Tibial nerve (tissue), 4 donors: ENCODE data around the gene TECRL. TPM values are rescaled to one million over a fixed set of nuclear protein-coding genes. Genes with fewer than 3 reads are reported as not detected.

ENCODE experiments used
- DNase-seq, 2 donors: peaks; one replicate each; pipeline ENCODE4 v3.0.0-alpha.2; 2019; ENCODE audit warnings: low spot score in 2 of 2
- H3K27ac ChIP-seq, 4 donors: fragments of 200-600 bp; sonication (generic) in 3 of 4; one replicate each; pipeline ENCODE4 v1.5.1; 2017 to 2019; ENCODE audit warnings: mild to moderate bottlenecking in 1 of 4
- H3K27me3 ChIP-seq, 2 donors: fragments of 200-600 bp; sonication (generic) in 1 of 2; one replicate each; pipeline versions ENCODE4 v1.5.1 to v1.6.0; 2017 to 2019
- H3K36me3 ChIP-seq, 3 donors: fragments of 200-600 bp; sonication (generic); one replicate each; pipeline ENCODE4 v1.5.1; 2018 to 2019
- H3K4me1 ChIP-seq, 4 donors: fragments of 200-600 bp; sonication (generic) in 3 of 4; one replicate each; pipeline ENCODE4 v1.5.1; 2017 to 2019
- H3K4me3 ChIP-seq, 4 donors: fragments of 200-600 bp; sonication (generic) in 3 of 4; one replicate each; pipeline ENCODE4 v1.5.1; 2017 to 2019; ENCODE audit warnings: mild to moderate bottlenecking in 1 of 4, moderate library complexity in 1 of 4
- H3K9me3 ChIP-seq, 4 donors: fragments of 200-600 bp; sonication (generic) in 3 of 4; one replicate each; pipeline ENCODE4 v1.5.1; 2017 to 2019
- EP300 ChIP-seq, 2 donors: sonication (generic); formaldehyde crosslinking; IDR thresholded peaks; one replicate each; pipeline ENCODE4 v1.6.1; 2017; ENCODE audit warnings: antibody characterized with exemption in 2 of 2, mild to moderate bottlenecking in 1 of 2
- POLR2A ChIP-seq, 2 donors: fragments of 450-650 bp; IDR thresholded peaks; one replicate each; pipeline ENCODE4 v1.6.1; 2017; ENCODE audit warnings: antibody characterized with exemption in 2 of 2, mild to moderate bottlenecking in 2 of 2, moderate library complexity in 2 of 2
- WGBS, 2 donors: methylation state at CpG; one replicate each; pipeline ENCODE4 v1.1.5; 2018; 5-methylcytosine and 5-hydroxymethylcytosine counted together
- total RNA-seq, 4 donors: library from RNA; depleted of rRNA; stranded (reverse); fragments of >200 nt; gene quantifications; one replicate each; pipeline ENCODE4 v1.1.0, GENCODE V29; 2016
- TF ChIP-seq, protein P1 (sequence below), 5 experiments: fragments of 200-600 bp in 3 of 5; fragments of 450-650 bp in 2 of 5; sonication (generic) in 3 of 5; IDR thresholded peaks; one replicate each; pipeline ENCODE4 v1.5.1; 2016 to 2019; ENCODE audit warnings: antibody characterized with exemption in 5 of 5, mild to moderate bottlenecking in 3 of 5, moderate library complexity in 2 of 5

Gene TECRL
- total RNA-seq, 4 donors from 2014 or later, result not detected

- WGBS, 2 donors, result 83 to 85% methylated on average over 1 of the region's 1 CpG
- Histone ChIP-seq H3K27ac (no peak overlapping the region), H3K4me1 (no peaks in the 10 kb centered on the region), H3K4me3 (no peak overlapping the region), H3K27me3 (no peaks in the 10 kb centered on the region), H3K36me3 (no peaks in the 10 kb centered on the region), H3K9me3 (no peaks in the 10 kb centered on the region)
- TF ChIP-seq, protein P1, sequence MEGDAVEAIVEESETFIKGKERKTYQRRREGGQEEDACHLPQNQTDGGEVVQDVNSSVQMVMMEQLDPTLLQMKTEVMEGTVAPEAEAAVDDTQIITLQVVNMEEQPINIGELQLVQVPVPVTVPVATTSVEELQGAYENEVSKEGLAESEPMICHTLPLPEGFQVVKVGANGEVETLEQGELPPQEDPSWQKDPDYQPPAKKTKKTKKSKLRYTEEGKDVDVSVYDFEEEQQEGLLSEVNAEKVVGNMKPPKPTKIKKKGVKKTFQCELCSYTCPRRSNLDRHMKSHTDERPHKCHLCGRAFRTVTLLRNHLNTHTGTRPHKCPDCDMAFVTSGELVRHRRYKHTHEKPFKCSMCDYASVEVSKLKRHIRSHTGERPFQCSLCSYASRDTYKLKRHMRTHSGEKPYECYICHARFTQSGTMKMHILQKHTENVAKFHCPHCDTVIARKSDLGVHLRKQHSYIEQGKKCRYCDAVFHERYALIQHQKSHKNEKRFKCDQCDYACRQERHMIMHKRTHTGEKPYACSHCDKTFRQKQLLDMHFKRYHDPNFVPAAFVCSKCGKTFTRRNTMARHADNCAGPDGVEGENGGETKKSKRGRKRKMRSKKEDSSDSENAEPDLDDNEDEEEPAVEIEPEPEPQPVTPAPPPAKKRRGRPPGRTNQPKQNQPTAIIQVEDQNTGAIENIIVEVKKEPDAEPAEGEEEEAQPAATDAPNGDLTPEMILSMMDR (IDR thresholded peaks at IDR 0.05), result no peak
- no peak for TF ChIP-seq EP300 (IDR thresholded peaks at IDR 0.05)
- no peak for TF ChIP-seq POLR2A (IDR thresholded peaks at IDR 0.05)
- no peak for DNase-seq
Observed at GRCh38 chr4:64385220-64385619, 24.0 kb downstream of the TECRL start.

GRCh38 chr4:64384237-64385203, 24.7 kb downstream of the TECRL start:
- Histone ChIP-seq H3K36me3 (no peaks in the 10 kb centered on the region), H3K4me1 (no peaks in the 10 kb centered on the region), H3K4me3 (no peak overlapping the region), H3K9me3 (no peaks in the 10 kb centered on the region), H3K27ac (no peak overlapping the region), H3K27me3 (no peaks in the 10 kb centered on the region)
- TF ChIP-seq POLR2A (IDR thresholded peaks at IDR 0.05) (no peak), EP300 (IDR thresholded peaks at IDR 0.05) (no peak)
- TF ChIP-seq, protein P1 (IDR thresholded peaks at IDR 0.05), result no peak
- DNase-seq, result no peak
- 83 to 91% methylated on average over 1 of the region's 1 CpG for WGBS, 2 donors

DNA sequence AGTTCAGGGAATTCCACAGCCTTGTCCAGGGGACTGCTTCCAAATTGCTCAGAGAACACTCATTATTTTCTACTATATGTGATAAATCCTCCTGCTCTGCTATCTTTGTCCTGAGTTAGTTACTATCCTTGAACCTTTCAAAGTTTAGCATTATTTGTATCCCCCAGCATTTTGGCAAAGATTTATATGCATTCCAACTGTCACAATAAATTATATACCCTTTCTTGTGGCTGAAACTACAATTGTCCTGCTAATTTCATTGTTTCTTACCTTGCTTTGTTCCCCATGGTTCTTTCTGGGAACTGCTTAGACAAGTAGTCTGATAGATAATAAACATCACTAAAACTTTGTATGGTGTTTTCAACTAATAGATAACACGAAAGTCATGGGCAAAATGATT, 40.5 kb downstream of the TECRL start:
- Histone ChIP-seq H3K36me3 (no peaks in the 10 kb centered on the region), H3K9me3 (no peaks in the 10 kb centered on the region), H3K4me3 (no peak overlapping the region), H3K4me1 (no peaks in the 10 kb centered on the region), H3K27me3 (no peaks in the 10 kb centered on the region), H3K27ac (no peak overlapping the region)
- TF ChIP-seq, protein P1 (IDR thresholded peaks at IDR 0.05), result no peak
- no peak for TF ChIP-seq POLR2A (IDR thresholded peaks at IDR 0.05)
- TF ChIP-seq EP300 (IDR thresholded peaks at IDR 0.05), result no peak
- DNase-seq, result no peak
- WGBS, 2 donors, result 68 to 69% methylated on average over 1 of the region's 1 CpG

GRCh38 chr4:64361399-64361740, 47.9 kb downstream of the TECRL start:
- DNase-seq, result no peak
- Histone ChIP-seq H3K9me3 (no peaks in the 10 kb centered on the region), H3K36me3 (no peaks in the 10 kb centered on the region), H3K27me3 (no peaks in the 10 kb centered on the region), H3K4me3 (no peak overlapping the region), H3K27ac (no peak overlapping the region), H3K4me1 (no peaks in the 10 kb centered on the region)
- TF ChIP-seq EP300 (IDR thresholded peaks at IDR 0.05) (no peak), POLR2A (IDR thresholded peaks at IDR 0.05) (no peak)
- TF ChIP-seq, protein P1 (IDR thresholded peaks at IDR 0.05), result no peak

DNA sequence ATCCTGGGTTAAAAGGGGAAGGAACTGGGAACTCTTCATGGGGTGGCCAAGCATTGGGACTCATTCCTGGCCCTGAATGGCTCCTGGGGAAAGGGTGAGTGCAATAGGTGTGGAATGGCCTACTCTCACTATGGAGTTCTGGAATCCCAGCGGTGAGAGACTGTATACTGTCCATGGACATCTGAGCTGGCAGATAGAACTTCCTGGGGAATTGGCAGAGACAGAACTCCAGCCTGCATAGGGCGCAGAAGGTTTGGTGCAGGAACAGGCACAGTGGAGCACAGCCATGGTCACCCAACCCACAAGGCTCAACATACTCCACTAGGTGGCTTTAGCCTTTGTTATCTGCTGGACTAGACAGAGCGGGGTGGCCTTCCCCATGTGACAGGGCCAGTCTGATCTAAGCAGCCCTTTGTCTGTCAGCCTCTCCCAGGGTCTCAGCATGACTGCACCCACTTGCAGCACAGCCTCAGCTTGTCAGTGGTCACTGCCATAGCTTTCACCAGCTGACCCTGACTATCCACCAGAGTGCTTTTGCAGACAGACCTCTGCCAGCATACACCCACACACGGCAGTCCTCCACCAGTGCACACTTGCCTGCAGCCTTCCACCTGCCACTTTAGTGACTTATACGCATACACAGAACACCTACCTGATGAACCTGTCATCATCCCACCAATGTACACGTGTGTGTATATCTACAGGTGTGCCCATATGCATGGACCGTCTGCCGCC, 48.4 kb downstream of the TECRL start:
- no peaks in the 10 kb centered on the region for H3K36me3 ChIP-seq
- no peak overlapping the region for H3K27ac ChIP-seq
- TF ChIP-seq EP300 (IDR thresholded peaks at IDR 0.05), result no peak
- TF ChIP-seq POLR2A (IDR thresholded peaks at IDR 0.05), result no peak
- TF ChIP-seq, protein P1 (IDR thresholded peaks at IDR 0.05), result no peak
- no peak overlapping the region for H3K4me3 ChIP-seq
- no peaks in the 10 kb centered on the region for H3K27me3 ChIP-seq
- H3K4me1 ChIP-seq, result no peaks in the 10 kb centered on the region
- 87 to 90% methylated on average over 8 of the region's 8 CpGs for WGBS, 2 donors
- DNase-seq, result no peak
- no peaks in the 10 kb centered on the region for H3K9me3 ChIP-seq
